M059J (cell line): ENCODE data around the gene CDC25C. TPM values are rescaled to one million over a fixed set of nuclear protein-coding genes. Genes with fewer than 3 reads are reported as not detected.

ENCODE experiments used
- total RNA-seq: library from RNA; depleted of rRNA; stranded (reverse); fragments of >200 nt; shearing (Covaris generic); gene quantifications from 2 replicates; pipeline ENCODE4 v1.2.3, GENCODE V29; 2014; rRNA removed

The CDC25C gene
- total RNA-seq, 1 experiment from 2014 or later: 28.4 TPM

Other genes with a start within 250 kb of the CDC25C start
- gene WNT8A, start 247.8 kb downstream of the CDC25C start, total RNA-seq: 0.12 and 0.54 TPM in 2 replicates
- 0.25 and 1.8 TPM in 2 replicates for gene NME5, start 192.4 kb downstream of the CDC25C start, total RNA-seq
- gene BRD8, start 153.2 kb downstream of the CDC25C start, total RNA-seq: 24.3 and 38.8 TPM in 2 replicates
- gene KIF20A, start 152.7 kb downstream of the CDC25C start, total RNA-seq: 90.2 and 133 TPM in 2 replicates
- 41.4 and 47.6 TPM in 2 replicates for gene CDC23, start 118.5 kb downstream of the CDC25C start, total RNA-seq
- not detected in 2 replicates for gene GFRA3, start 57.2 kb downstream of the CDC25C start, total RNA-seq
- 27.4 and 27.7 TPM in 2 replicates for gene FAM53C, start 6.5 kb upstream of the CDC25C start, total RNA-seq
- gene KDM3B, start 20.9 kb upstream of the CDC25C start, total RNA-seq: 29.8 and 41.5 TPM in 2 replicates
- 0.32 and 1.6 TPM in 2 replicates for gene REEP2, start 107.3 kb upstream of the CDC25C start, total RNA-seq
- gene EGR1, start 133.7 kb upstream of the CDC25C start, total RNA-seq: 3.9 and 4.1 TPM in 2 replicates
- gene ETF1, start 211.4 kb upstream of the CDC25C start, total RNA-seq: 74.2 and 91.3 TPM in 2 replicates
- gene HSPA9, start 243.6 kb upstream of the CDC25C start, total RNA-seq: 241 and 270 TPM in 2 replicates